Subcutaneous abdominal adipose tissue (tissue), 5 donors: ENCODE results near the gene LMBRD1.

Source experiments
- H3K27ac ChIP-seq: one replicate; pipeline ENCODE4 v1.7.0; 2013; ENCODE audit warnings: low read depth, mild to moderate bottlenecking, inconsistent platforms, low read length, moderate library complexity
- H3K27me3 ChIP-seq, 5 donors: one replicate each; pipeline ENCODE4 v1.7.0; 2013; ENCODE audit warnings: low read length in 5 of 5, inconsistent platforms in 1 of 5; ENCODE audit not compliant: control insufficient read depth in 5 of 5, insufficient read depth in 4 of 5
- H3K36me3 ChIP-seq, 5 donors: one replicate each; pipeline ENCODE4 v1.7.0; 2013; ENCODE audit warnings: low read length in 5 of 5; ENCODE audit not compliant: control insufficient read depth in 5 of 5, insufficient read depth in 5 of 5
- H3K4me1 ChIP-seq, 5 donors: one replicate each; pipeline ENCODE4 v1.7.0; 2013; ENCODE audit warnings: low read length in 5 of 5, mild to moderate bottlenecking in 3 of 5, moderate library complexity in 1 of 5; ENCODE audit not compliant: control insufficient read depth in 5 of 5, insufficient read depth in 5 of 5
- H3K4me3 ChIP-seq, 5 donors: one replicate each; pipeline ENCODE4 v1.7.0; 2013; ENCODE audit warnings: low read length in 5 of 5, low read depth in 1 of 5
- H3K9ac ChIP-seq, 5 donors: one replicate each; pipeline ENCODE4 v1.7.0; 2013; ENCODE audit warnings: low read length in 5 of 5, mild to moderate bottlenecking in 4 of 5, moderate library complexity in 3 of 5
- H3K9me3 ChIP-seq, 5 donors: one replicate each; pipeline ENCODE4 v1.7.0; 2013; ENCODE audit warnings: low read length in 5 of 5; ENCODE audit not compliant: control insufficient read depth in 5 of 5
- donor health status: healthy.
- donor health status: healthy.
- donor health status: healthy.
- donor health status: healthy.
- donor health status: healthy.

LMBRD1 gene

DNA sequence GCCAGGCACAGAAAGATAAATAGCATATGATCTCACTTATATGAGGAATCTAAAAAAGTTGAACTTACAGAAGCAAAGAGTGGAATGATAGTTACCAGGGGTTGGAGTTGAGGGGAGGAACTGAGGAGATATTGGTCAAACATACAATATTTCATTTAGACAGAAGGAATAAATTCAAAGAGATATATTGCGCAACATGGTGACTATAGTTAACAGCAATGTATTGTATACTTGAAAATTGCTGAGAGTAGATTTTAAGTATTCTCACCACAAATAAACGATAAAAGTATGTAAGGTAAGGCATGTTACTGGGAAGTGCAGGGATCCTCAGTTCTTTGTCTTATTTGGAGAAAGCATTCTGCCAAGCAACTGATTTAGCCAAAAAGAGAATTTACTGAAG lies 171.9 kb downstream of the LMBRD1 start:
- H3K9ac ChIP-seq = no peak overlapping the region
- H3K4me1 ChIP-seq = peaks cover 0 to 3% (median 0%) of the 10 kb centered on the region in 5 donors
- H3K36me3 ChIP-seq = no peaks in the 10 kb centered on the region
- peaks cover 0 to 5% (median 0%) of the 10 kb centered on the region in 5 donors for H3K9me3 ChIP-seq
- H3K4me3 ChIP-seq = no peak overlapping the region
- H3K27ac ChIP-seq = no peak overlapping the region
- H3K27me3 ChIP-seq = no peaks in the 10 kb centered on the region
